SU-DHL-6 (cell line): ENCODE results near the gene TNFRSF18.

Source experiments
- EZH2phosphoT487 ChIP-seq: fragments of 200-600 bp; sonication (generic), shearing (Covaris generic); conservative IDR thresholded peaks from 2 replicates; pipeline ENCODE4 v1.6.1; 2018; ENCODE audit warnings: mild to moderate bottlenecking, antibody characterized with exemption, low read length, moderate library complexity, mixed read lengths
- TF ChIP-seq, protein P1 (sequence below): fragments of 200-600 bp; sonication (generic); IDR thresholded peaks from one replicate; pipeline ENCODE4 v1.5.1; 2017; ENCODE audit warnings: antibody characterized with exemption, mild to moderate bottlenecking, low read length, moderate library complexity; ENCODE audit not compliant: insufficient read depth, poor library complexity, severe bottlenecking

GRCh38 chr1:1155258-1155657, 51.1 kb downstream of the TNFRSF18 start:
- TF ChIP-seq, protein P1, sequence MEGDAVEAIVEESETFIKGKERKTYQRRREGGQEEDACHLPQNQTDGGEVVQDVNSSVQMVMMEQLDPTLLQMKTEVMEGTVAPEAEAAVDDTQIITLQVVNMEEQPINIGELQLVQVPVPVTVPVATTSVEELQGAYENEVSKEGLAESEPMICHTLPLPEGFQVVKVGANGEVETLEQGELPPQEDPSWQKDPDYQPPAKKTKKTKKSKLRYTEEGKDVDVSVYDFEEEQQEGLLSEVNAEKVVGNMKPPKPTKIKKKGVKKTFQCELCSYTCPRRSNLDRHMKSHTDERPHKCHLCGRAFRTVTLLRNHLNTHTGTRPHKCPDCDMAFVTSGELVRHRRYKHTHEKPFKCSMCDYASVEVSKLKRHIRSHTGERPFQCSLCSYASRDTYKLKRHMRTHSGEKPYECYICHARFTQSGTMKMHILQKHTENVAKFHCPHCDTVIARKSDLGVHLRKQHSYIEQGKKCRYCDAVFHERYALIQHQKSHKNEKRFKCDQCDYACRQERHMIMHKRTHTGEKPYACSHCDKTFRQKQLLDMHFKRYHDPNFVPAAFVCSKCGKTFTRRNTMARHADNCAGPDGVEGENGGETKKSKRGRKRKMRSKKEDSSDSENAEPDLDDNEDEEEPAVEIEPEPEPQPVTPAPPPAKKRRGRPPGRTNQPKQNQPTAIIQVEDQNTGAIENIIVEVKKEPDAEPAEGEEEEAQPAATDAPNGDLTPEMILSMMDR = no peak
- TF ChIP-seq EZH2phosphoT487 = no peak
